NCI-H2227 (cell line): Measurements from ENCODE around the gene MTA2.

Experiments
- DNase-seq: peaks from one replicate; lab custom pipeline; 2025; ENCODE audit not compliant: unreplicated experiment; lab: John Stamatoyannopoulos, UW

MTA2 gene

GRCh38 chr11:62547691-62548281 is 53.9 kb downstream of the MTA2 start:
- peak; percentile 21 for DNase-seq

- DNase-seq, result peak; percentile 41
These were observed 54.6 kb downstream of the MTA2 start for GRCh38 chr11:62546929-62547625.

GRCh38 chr11:62546244-62546928 is 55.3 kb downstream of the MTA2 start, which contains the start of gene AHNAK:
Gene AHNAK (minus strand): TSS chr11:62546806. CDS start chr11:62536098, 10,708 bp downstream.
- DNase-seq, result peak; percentile 65

GRCh38 chr11:62545437-62546243 is 56.0 kb downstream of the MTA2 start:
- peak; percentile 84 for DNase-seq

- DNase-seq, result peak; percentile 22
These were observed 56.9 kb downstream of the MTA2 start for GRCh38 chr11:62544581-62545436.

GRCh38 chr11:62543680-62544444 is 57.8 kb downstream of the MTA2 start:
- no peak for DNase-seq
